HuH-7 (cell line): ENCODE measurements around the gene GPSM1.
"Not testable (repeated sequence)": the region's sequence is repeated elsewhere in the genome, so short reads cannot be mapped to it uniquely, and the experiment has no call there.

Experiments used
- DNase-seq: peaks from one replicate; pipeline ENCODE4 v3.0.0; 2011; ENCODE audit warnings: low spot score

Gene GPSM1

GRCh38 chr9:136397643-136398042 is 70.3 kb downstream of the GPSM1 start:
- no peak for DNase-seq

GRCh38 chr9:136398286-136398685 is 70.9 kb downstream of the GPSM1 start:
- no peak for DNase-seq

DNA sequence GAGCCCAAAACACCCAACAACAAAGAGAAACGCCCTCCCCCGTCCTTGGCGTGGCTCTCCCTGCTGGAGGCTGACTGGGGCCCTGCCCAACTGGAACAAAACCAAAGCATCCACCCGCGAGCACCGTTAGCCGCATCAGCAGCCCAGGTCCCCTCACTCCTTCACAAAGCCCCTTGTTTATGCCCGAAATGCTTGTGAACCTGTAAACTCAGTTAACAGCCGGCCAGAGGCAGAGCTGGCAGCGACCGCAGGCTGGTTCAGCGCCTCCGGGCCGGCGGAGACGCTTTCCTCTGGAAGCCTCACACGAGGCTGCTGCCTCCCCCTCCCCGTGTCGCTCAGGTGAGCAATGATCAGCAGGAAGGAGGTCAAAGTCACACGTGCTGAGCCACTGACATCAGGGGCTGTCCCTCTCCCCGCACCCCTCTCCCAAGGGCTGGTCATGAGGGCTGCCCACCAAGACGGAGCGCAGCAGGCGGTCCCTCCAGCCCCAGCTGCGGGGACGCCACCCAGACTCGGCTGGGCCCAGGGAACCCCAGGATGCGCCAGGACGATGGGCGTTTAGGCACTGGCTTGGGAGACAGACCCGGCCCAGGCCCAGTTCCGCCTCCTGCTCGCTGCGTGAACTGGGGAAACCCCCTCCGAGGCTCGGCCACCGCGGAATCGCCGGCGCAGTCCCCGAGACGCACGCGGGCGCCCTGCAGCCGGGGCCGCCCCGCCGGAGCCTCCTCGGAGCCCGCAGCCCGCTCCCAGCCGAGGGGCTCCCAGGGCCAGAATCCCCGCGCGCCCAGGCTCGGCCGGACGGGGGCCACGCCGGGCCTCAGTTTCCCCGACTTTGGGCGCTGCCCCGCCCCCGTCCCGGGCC is 72.1 kb downstream of the GPSM1 start:
- DNase-seq, result peak; percentile 50

GRCh38 chr9:136400038-136400834 is 72.9 kb downstream of the GPSM1 start, which contains the start of gene SNAPC4:
Gene SNAPC4 (minus strand): TSS chr9:136400170. CDS start chr9:136398428, 1,742 bp downstream.
- peak; percentile 96 for DNase-seq

DNA sequence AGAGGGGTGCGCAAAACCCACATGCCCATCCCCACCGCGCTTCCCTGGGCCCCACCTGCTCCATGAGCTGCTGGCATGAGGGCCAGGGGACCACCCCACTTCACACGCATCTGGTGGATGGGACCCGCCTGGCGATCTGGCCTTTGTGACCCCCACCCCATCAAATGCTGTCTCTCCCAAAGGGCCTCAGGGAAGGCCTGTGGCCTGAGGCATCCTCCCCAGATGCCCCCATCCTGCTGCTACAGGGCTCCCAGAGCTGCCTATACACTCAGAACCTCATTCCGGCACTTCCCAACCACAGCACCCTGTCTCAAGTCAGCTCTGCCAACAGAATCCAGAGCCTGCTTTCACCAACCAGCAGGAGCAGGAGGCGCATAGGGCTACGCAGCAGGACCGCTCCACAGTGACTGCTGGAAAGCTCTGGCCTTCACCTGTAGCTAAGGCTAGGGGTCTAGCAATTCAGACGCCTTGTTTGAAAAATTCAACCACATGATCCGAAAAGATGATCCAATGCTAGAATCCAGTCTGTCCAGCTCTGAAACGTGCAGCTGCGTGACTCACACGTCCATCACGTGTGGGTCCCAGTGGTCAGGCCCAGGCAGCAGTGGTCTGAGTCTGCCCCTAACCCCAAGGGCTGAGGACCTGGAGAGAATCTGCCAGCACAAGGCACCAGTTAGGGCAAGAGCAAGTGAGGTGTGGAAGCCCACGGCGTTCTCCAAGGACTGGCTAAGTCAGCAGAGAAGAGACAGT is 74.0 kb downstream of the GPSM1 start:
- no peak for DNase-seq

DNA sequence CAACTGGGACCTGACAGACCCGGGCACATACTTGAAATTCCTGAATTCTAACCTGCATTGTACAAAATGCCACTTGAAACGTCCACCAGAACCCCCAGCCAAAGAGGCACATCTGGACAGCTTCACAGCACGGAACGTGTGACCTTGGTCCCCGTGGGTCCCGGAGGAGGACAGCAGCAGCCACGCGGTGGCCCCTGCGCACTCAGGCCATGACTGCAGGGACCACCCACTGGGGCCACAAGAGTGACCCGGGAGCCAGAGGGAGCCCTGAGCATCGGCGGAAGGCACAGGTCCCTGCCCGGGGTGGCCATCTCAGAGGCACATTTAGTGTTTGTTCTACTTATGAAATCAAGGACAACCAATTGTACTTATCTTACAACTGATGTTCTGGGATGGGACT is 74.7 kb downstream of the GPSM1 start:
- no peak for DNase-seq

DNA sequence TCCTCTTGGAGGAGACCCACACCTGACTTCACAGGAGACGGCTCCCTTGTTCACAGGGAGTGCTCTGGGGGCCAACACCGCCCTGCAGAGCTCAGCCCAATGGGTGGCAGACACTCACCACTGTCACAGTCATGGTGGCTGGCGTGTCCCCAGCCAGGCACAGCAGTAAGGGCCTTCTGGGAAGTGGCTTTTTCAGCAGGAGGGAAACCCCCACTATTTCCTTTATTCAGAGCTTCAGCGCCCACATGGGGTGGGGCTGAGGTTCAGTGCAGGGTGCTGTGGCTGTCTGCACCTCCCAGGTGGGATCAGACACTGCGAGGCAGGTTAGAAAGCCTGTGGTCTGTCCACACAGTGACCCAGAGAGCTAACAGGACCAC is 76.2 kb downstream of the GPSM1 start:
- DNase-seq, result no peak

DNA sequence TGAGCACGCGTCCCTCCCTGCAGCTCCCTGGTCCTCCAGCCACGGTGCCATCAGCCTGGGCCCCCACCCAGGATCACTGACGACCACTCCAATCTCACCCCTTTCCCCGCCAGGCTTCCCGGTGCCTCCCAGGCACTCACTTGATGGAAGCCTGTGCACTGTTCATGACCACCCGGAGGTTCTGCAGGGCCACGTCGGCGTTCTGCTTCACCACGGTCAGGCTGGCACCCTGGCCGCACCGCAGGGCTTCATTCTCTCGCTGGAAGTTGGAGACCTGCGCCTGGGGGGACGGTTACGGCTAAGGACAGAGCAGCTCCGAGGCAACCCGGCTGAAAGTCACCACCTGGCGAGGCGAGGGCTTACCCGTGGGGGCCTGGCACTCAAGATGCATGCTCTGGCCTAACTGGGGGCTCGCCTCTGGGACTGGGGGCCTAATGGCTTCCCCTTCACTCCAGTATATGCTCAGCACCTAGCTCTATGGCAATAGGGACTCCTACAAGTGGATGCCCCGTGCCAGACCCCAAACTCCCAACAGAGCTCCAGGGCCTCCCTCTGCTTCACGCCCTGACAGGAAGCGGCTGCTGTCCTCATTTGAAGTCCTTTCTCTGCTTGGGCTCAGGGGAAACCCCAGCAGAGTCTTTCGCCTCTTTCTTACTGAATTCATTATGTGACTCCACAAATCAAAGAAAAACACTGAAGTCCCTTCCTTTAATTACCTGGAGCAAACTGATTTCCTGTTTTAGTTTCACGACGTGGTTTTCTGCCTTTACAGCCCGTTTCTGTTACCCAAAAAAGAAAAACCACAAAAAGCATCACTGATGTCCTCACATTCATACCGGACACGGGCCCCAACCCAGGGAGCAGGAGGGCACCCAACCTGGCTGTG is 76.8 kb downstream of the GPSM1 start:
- DNase-seq, result no peak

GRCh38 chr9:136404801-136405136 is 77.4 kb downstream of the GPSM1 start:
- DNase-seq, result no peak

GRCh38 chr9:136405481-136405880 is 78.1 kb downstream of the GPSM1 start:
- no peak for DNase-seq

GRCh38 chr9:136405904-136406303 is 78.6 kb downstream of the GPSM1 start:
- not testable (repeated sequence) for DNase-seq

DNA sequence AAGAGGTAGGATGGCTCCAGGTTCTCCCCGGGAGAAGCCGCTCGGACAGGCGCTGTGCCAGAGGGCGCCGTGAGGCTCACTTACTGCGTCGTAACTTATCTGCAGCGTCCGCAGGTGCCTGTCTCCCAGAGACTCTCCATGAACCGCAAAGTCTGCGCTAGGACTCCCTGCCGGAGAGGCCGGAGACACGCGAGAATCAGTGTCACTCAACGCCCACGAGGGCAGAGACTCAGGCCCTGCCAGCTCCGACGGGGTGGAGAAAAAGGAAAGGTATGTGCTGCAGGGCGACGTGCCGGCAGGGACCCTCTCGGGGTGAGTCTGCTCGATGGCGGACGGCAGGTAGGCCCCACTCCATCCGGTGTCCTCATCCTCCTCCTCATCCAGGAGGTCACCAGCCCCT is 79.7 kb downstream of the GPSM1 start:
- not testable (repeated sequence) for DNase-seq

- no peak for DNase-seq
Measured at GRCh38 chr9:136407911-136408310, 80.6 kb downstream of the GPSM1 start.
